Kidney glomerular epithelial cell (primary cell): Measurements from ENCODE around the gene GARIN5A.

ENCODE experiments used
- DNase-seq: peaks from one replicate; lab custom pipeline; 2025; lab: John Stamatoyannopoulos, UW

The GARIN5A gene

DNA sequence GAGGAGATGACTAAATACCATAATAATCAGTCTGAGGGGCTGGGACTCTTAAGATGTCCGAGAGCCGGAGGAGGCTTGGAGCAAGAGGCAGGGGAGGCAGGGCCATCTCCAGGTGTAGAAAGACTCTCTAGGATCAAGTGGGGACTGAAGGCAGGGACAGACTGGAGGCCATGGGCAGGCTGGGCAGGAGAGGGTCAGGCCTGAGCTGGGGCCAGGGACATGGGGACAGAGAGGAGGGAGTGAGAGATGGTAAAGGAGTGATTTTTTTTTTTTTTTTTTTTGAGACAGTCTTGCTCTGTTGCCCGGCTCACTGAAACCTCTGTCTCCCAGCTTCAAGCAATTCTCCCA lies 32.2 kb upstream of the GARIN5A start:
- DNase-seq = no peak

- DNase-seq = no peak
Measured at GRCh38 chr19:50507376-50507775, 30.7 kb upstream of the GARIN5A start.

GRCh38 chr19:50506700-50507099 lies 30.1 kb upstream of the GARIN5A start:
- no peak for DNase-seq

DNA sequence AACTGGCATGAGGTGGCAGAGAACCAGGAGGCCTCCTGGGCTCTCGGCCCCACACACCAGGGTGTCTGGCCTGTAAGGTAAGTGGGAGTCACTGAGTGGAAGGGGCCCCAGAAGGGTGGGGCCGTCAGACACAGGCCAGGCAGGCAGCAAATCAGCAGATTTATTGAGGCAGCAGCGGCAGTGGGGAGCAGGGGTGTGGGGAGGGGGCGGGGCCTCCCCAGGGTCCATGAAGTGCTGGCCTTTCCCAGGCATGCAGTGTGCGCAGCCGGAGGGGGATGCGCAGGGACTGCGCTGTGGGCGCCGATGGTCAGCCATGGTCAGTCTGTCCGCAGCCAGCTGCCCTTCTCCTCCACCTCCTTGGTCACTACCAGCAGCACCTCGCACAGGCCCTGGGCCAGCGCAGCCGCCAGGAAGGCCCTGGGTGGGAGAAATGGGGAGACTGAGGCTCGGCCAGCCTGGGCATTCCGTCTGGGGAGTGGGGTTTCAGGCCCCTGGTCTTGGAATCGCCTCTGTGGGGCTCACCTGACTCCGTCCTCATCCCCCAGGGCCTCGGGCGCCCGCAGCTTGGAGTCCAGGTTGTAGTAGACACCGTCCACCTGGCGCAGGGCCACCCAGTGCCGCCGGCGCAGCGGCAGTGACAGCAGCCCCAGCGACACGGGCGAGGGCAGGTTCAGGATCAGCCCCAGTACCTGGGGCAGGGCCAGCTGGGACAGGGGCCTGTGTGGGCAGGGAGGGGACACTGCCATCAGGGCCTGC lies 29.4 kb upstream of the GARIN5A start:
- no peak for DNase-seq

DNA sequence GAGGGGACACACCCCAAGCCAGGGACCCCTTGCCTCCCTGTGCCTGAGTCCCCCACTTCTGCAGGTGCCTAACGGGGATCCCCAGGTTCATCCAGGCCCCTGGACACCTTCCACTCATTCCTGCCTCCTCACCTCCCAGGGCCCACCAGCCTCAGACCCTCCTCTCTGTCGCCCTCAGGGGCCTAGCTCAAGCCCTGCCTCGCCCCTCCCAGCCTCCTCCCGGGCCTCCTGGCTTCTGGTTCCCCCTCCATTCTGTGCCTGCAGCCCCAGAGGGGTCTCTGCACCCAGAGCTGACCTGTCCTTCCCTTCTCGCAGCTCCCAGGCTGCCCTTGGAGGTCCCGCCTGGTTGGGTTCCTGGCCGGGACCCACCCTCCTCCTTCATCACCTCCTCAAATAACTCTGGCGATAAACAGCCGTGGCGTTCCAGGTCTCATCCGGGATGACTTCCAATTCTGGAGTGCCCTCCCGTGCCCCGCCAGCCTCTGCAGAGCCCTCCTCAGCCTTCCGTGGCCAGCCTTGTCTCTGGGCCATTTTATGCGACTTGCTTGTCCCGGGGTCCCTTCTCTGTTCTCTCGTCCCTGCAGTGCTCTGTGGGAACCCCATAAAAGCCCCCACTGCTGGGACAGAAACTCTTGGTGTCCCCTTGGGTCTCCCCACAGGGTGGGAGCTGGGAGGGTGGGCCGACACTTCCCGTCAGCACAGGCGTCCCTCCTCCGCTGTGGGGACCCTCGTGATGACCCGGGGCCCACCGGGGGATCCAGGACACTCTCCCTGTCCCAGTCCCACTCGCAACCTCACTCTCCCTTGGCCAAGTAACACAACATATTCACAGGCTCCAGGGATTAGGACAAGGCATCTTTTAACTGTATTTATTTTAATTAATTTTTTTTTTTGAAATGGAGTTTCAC lies 25.2 kb upstream of the GARIN5A start:
- no peak for DNase-seq

- DNase-seq = no peak
Measured at GRCh38 chr19:50501186-50501567, 24.5 kb upstream of the GARIN5A start.

- no peak for DNase-seq
Measured at GRCh38 chr19:50500753-50501151, 24.1 kb upstream of the GARIN5A start.

DNA sequence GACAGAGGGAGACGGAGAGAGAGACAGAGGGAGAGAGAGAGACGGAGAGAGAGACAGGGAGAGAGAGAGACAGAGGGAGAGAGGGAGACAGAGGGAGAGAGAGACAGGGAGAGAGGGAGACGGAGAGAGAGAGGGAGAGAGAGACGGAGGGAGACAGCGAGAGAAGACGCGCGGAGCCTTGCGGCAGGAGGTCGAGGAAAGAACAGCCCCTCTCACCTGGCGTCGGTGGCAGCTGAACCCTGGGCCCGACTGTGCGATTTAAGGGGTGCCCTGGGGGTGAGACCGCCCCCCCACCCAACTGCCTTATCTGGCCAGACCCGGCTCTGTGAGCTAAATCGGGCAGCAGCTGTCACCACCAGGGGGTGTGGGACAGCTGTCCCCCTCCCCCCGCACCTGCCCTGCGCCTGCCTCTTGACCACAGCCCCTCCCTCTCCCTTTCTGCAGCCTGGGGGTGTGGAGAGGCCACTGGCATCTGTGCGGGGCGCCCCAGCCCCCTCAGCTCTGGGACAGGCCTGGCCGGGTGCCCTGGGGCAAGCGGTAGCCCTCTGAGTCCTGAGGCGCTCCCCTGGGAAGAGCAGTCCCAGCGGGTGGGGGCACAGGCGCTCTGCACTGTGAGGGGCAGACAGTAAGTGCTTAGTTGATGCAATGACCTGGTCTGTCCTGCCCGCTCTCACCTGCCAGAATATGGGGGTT lies 23.6 kb upstream of the GARIN5A start:
- DNase-seq = no peak

- DNase-seq = no peak
Measured at GRCh38 chr19:50498219-50499056, 21.8 kb upstream of the GARIN5A start.

DNA sequence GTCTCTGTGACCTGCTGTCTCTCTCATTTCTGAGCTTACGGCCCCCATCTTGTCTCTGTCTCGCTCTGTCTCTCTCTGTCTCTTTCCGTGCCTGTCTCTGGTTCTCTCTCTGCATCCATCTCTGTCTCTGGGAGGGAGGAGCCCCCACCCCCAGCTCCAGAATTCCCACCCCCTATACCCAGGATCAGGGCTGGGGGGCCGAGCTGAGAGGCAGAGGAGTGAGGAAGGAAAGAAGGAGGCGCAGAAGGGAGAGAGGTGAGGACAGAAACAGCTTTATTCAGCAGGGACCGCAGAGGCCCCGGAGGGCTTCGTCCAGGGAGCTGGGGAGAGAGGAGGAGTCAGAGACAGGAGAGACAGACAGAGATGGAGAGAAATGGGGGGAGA lies 20.4 kb upstream of the GARIN5A start:
- no peak for DNase-seq

GRCh38 chr19:50496189-50497021 lies 19.8 kb upstream of the GARIN5A start:
- DNase-seq = no peak

GRCh38 chr19:50495020-50495531 lies 18.4 kb upstream of the GARIN5A start:
- DNase-seq = no peak

DNA sequence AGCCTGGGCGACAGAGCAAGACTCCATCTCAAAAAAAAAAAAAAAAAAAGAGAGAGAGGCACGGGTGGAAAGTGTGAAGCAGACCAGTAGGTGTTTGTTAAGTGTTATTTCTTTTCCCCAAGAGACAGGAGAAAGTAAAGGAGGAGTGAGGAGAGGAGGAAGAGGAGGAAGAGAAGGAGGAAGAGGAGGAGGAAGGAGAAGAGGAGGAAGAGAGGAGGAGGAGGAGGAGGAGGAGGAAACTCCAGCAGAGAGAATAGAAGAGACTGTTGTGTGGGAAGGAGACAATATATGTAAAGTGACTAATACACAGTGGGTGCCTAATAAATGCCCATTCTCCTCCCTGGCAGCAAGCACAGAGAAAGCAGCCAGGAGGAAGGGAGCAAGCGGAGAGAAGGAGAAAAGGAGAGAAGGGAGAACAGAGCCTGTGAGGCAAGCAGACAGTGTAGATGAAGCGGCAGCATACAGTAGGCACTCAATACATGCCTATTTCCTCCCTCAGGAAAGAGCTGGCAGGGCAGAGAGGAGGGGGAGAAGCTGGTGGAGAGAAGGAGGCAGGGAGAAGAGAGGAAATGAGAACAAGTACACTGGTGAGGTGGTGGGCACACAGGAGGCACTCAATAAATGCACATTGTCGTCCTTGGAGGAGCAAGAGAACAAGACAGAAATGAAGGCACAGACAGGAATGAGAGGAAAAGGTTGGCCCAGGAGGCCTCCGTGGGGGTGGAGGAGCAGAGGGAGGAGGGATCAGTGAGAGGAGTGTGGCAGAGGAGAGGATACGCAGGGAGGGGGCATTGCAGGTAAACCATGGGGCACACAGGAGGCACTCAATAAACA lies 17.8 kb upstream of the GARIN5A start:
- DNase-seq = no peak

DNA sequence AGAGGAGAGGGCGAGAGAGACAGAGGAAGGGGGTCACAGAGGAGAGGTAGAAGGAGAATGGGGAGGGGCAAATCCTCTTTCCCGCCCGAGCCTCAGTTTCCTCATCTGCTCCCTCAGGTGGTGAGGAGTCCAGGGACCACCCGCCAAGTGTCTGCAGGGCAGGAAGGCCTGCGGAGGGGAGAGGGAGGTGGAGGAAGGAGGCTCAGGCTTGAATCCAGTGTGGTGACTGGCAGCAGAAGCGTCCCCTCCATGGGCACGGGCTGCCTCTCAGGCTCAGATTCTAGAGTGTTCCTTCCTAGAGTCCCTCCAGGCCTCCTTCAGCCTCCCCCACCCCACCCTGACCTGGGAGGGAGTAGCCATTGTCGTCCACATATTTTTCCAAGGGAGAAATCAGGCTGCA lies 16.5 kb upstream of the GARIN5A start:
- no peak for DNase-seq

DNA sequence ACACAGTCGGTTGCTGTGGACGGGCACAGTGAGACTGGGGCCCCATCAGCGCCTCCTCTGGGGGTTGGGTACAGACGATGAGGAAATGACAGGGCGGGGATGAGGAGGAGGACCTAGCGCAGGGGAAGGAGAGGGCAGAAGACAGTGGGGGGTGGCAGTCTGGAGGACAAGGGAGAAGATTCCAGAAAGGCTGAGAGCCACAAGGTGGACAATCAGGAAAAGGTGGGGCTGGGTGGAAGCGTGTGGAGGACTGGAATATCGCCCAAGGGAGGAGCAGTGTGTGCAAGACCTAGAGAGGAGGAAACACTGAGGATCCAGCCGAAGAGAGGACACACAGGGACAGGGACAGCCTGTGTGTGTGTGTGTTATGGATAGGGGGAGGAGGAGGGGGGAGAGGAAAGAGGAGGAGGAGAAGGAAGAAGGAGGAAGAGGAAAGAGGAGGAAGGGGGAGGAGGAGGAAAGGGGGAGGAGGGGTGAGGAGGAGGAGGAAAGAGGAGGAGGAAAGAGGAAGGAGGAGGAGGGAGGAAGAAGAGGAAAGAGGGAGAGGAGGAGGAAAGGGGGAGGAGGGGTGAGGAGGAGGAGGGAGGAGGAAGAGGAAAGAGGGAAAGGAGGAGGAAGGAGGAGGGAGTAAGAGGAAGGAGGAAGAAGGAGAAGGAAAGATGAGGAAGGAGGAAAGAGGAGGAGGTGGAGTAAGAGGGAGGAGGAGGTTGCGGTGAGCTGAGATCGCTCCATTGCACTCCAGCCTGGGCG lies 15.8 kb upstream of the GARIN5A start:
- DNase-seq = no peak

DNA sequence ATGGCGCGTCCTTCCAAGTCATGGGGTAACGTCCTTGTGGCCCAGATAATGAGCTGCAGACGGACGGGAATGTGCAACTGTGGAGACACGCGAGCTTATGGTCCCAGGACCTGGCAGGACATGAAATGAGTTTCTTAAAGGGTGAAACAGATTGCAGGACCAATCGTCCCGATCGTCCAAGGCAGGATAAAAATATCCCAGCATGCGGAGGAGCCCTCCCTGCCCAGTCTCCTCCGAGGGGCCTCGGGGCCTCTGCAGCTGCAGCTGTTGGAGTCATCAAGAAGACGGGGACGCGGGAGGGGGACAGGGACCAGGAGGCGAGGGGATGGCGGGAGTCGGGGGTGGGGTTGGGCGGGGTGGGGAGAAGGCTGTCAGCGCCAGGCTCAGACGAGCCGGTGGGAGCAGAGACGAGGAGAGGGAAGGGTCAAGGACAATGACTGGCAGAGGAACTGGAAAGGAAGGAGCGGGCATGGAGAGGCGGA lies 14.4 kb upstream of the GARIN5A start:
- DNase-seq = no peak

GRCh38 chr19:50490411-50490811 lies 13.8 kb upstream of the GARIN5A start:
- DNase-seq = no peak

GRCh38 chr19:50489461-50490011 lies 12.9 kb upstream of the GARIN5A start:
- no peak for DNase-seq
